WTC11 (cell line): ENCODE measurements around the gene ZNF668. TPM values are rescaled to one million over a fixed set of nuclear protein-coding genes. Genes with fewer than 3 reads are reported as not detected.

Source experiments
- ATAC-seq: fragments of 200-7000 bp; cut with Tn5 transposase; 2 replicates; pipeline ENCODE4 v1.10.0; 2021; ENCODE audit warnings: mild to moderate bottlenecking, moderate library complexity
- CTCF ChIA-PET: fragments of 300-600 bp; sonication (Branson Sonifier 250); formaldehyde crosslinking; loops from one replicate; lab custom pipeline; 2021; ENCODE audit warnings: antibody characterized with exemption; lab: Charles Lee
- POLR2A ChIA-PET: fragments of 350-600 bp; sonication (Branson Sonifier 250); formaldehyde crosslinking; loops from one replicate; lab custom pipeline; 2021; ENCODE audit warnings: antibody characterized with exemption; lab: Charles Lee
- DNase-seq: peaks from one replicate; pipeline ENCODE4 v3.0.0; 2021; ENCODE audit warnings: low spot score
- H3K27ac Mint-ChIP-seq: 2 replicates; pipeline ENCODE4 v1.8.0; 2021; ENCODE audit warnings: mixed read lengths
- H3K27me3 Mint-ChIP-seq: 2 replicates; pipeline ENCODE4 v1.8.0; 2021; ENCODE audit warnings: low read depth, mild to moderate bottlenecking, moderate library complexity, mixed read lengths
- H3K36me3 Mint-ChIP-seq: 2 replicates; pipeline ENCODE4 v1.8.0; 2021; ENCODE audit warnings: mixed read lengths
- H3K4me1 Mint-ChIP-seq: 2 replicates; pipeline ENCODE4 v1.8.0; 2022; ENCODE audit warnings: mixed read lengths
- H3K4me3 Mint-ChIP-seq: 2 replicates; pipeline ENCODE4 v1.8.0; 2021; ENCODE audit warnings: mild to moderate bottlenecking, moderate library complexity, mixed read lengths
- H3K9me3 Mint-ChIP-seq: 2 replicates; pipeline ENCODE4 v1.8.0; 2021; ENCODE audit warnings: mixed read lengths
- ATF3 ChIP-seq: sonication (generic); formaldehyde crosslinking; conservative IDR thresholded peaks from 2 replicates; pipeline ENCODE4 v1.8.1; 2022; ENCODE audit warnings: mild to moderate bottlenecking, missing genetic modification reagents
- ATF6 ChIP-seq: sonication (generic); formaldehyde crosslinking; IDR thresholded peaks from 2 replicates; pipeline ENCODE4 v1.8.1; 2023; ENCODE audit warnings: mild to moderate bottlenecking, missing genetic modification reagents
- CREM ChIP-seq: sonication (generic); formaldehyde crosslinking; IDR thresholded peaks from 2 replicates; pipeline ENCODE4 v1.8.1; 2022; ENCODE audit warnings: mild to moderate bottlenecking, missing genetic modification reagents, moderate library complexity
- FOXJ3 ChIP-seq: sonication (generic); formaldehyde crosslinking; IDR thresholded peaks from 2 replicates; pipeline ENCODE4 v1.9.0; 2021; ENCODE audit warnings: missing genetic modification reagents, mild to moderate bottlenecking, borderline replicate concordance
- FOXK1 ChIP-seq: sonication (generic); formaldehyde crosslinking; IDR thresholded peaks from 2 replicates; pipeline ENCODE4 v1.8.0; 2022; ENCODE audit warnings: mild to moderate bottlenecking, moderate library complexity, missing genetic modification reagents
- HMGXB4 ChIP-seq: sonication (generic); formaldehyde crosslinking; IDR thresholded peaks from 2 replicates; pipeline ENCODE4 v1.8.1; 2023; ENCODE audit warnings: mild to moderate bottlenecking, moderate library complexity, missing genetic modification reagents
- IRF1 ChIP-seq: sonication (generic); formaldehyde crosslinking; IDR thresholded peaks from 2 replicates; pipeline ENCODE4 v1.8.0; 2023; ENCODE audit warnings: missing genetic modification reagents
- MAX ChIP-seq: sonication (generic); formaldehyde crosslinking; IDR thresholded peaks from 2 replicates; pipeline ENCODE4 v1.8.0; 2022; ENCODE audit warnings: mild to moderate bottlenecking, missing genetic modification reagents
- MLX ChIP-seq: sonication (generic); formaldehyde crosslinking; IDR thresholded peaks from 2 replicates; pipeline ENCODE4 v1.8.1; 2023; ENCODE audit warnings: mild to moderate bottlenecking, missing genetic modification reagents, moderate library complexity
- NR3C1 ChIP-seq: sonication (generic); formaldehyde crosslinking; conservative IDR thresholded peaks from 2 replicates; pipeline ENCODE4 v1.8.1; 2023; ENCODE audit warnings: low read depth, mild to moderate bottlenecking, missing genetic modification reagents
- TP53 ChIP-seq: sonication (generic); formaldehyde crosslinking; IDR thresholded peaks from 2 replicates; pipeline ENCODE4 v1.8.1; 2023; ENCODE audit warnings: mild to moderate bottlenecking, missing genetic modification reagents
- ZBTB21 ChIP-seq: sonication (generic); formaldehyde crosslinking; IDR thresholded peaks from 2 replicates; pipeline ENCODE4 v1.8.1; 2023; ENCODE audit warnings: mild to moderate bottlenecking, missing genetic modification reagents, borderline replicate concordance
- ZSCAN18 ChIP-seq: fragments of 250-450 bp; sonication (Bioruptor Pico); IDR thresholded peaks from 2 replicates; pipeline ENCODE4 v2.1.2; 2022; ENCODE audit warnings: mild to moderate bottlenecking, moderate library complexity
- total RNA-seq: library from RNA; stranded (reverse); gene quantifications from 3 replicates; pipeline ENCODE4 v1.2.3, GENCODE V29; 2021

The ZNF668 gene
- total RNA-seq, 1 experiment from 2014 or later, result 17.3 TPM

GRCh38 chr16:31113121-31114120 is 39.4 kb upstream of the ZNF668 start:
- H3K4me3 Mint-ChIP-seq, result no peak overlapping the region
- no peak for ATAC-seq
- H3K27ac Mint-ChIP-seq, result no peak overlapping the region

More at GRCh38 chr16:31113121-31114120, 39.4 kb upstream of the ZNF668 start:
- Mint-ChIP-seq H3K9me3 (no peaks in the 10 kb centered on the region), H3K27me3 (no peaks in the 10 kb centered on the region), H3K36me3 (peaks cover 30% of the 10 kb centered on the region), H3K4me1 (peaks cover 6% of the 10 kb centered on the region)
- DNase-seq, result no peak
- ChIA-PET POLR2A (no interaction called here), CTCF (no interaction called here)
- TF ChIP-seq IRF1 (CRISPR knock-in tag), result no peak
- no peak for TF ChIP-seq HMGXB4
- no peak for TF ChIP-seq TP53
- TF ChIP-seq ATF6 (CRISPR knock-in tag), result no peak
- no peak for TF ChIP-seq MLX
- TF ChIP-seq ZSCAN18 (CRISPR knock-in tag), result no peak
- TF ChIP-seq ATF3 (CRISPR knock-in tag), result no peak
- no peak for TF ChIP-seq CREM (CRISPR knock-in tag)
- no peak for TF ChIP-seq MAX (CRISPR knock-in tag)
- no peak for TF ChIP-seq FOXJ3 (CRISPR knock-in tag)
- TF ChIP-seq NR3C1 (CRISPR knock-in tag), result no peak
- no peak for TF ChIP-seq FOXK1 (CRISPR knock-in tag)
- TF ChIP-seq ZBTB21 (CRISPR knock-in tag), result no peak
